GM18505 (cell line): ENCODE results near the gene PDZRN3.

ENCODE experiments used
- ATAC-seq: cut with Tn5 transposase; IDR thresholded peaks from one replicate; pipeline ENCODE4 v1.9.1; 2021; ENCODE audit not compliant: unreplicated experiment
- POLR2A ChIP-seq: IDR thresholded peaks from 4 replicates; pipeline ENCODE4 v1.6.1; 2011; ENCODE audit warnings: borderline replicate concordance; ENCODE audit not compliant: insufficient read depth, insufficient read length; ENCODE audit errors: extremely low read depth

Gene PDZRN3

DNA sequence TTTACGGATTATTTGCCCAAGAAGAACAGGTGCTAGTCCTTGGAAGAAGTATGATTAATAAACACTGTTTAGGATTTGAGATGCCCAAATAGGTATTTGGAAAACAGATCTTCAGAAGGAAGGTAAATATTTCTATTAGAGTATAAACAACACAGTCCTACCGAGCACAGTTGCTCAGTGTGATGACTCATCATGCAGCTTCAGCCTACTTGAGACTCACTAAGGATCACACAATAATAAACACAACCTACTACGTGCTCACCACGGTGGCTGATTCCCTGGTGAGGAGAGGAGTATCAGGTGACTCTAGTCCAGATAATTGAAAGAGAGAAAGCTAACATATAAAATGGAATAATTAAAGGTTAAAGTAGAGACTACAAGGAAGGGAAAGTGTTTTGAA is 72.0 kb downstream of the PDZRN3 start:
- no peak for TF ChIP-seq POLR2A
- ATAC-seq, result no peak

- ATAC-seq, result no peak
- no peak for TF ChIP-seq POLR2A
These were observed 74.7 kb downstream of the PDZRN3 start for GRCh38 chr3:73550032-73550431.

GRCh38 chr3:73549051-73549600 is 75.6 kb downstream of the PDZRN3 start:
- no peak for TF ChIP-seq POLR2A
- no peak for ATAC-seq

DNA sequence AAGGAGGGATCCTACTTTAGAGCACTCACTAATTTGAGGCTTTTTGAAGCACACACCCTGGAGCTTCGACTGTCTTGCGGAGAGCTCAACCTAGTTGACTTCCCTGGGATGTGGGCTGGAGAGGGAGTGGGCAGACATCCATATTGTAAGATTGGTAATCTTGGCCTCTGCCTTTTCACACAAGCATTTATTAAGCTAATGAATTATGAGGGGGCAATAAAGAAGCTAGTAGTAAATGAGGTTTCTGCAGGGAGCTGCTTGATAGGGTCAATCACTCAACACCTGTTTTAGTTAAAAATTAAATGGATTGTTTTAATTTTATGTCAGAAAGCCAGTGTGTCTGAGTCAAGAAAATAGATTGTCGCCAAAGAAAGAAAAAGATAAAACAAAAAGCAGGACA is 76.3 kb downstream of the PDZRN3 start:
- ATAC-seq, result no peak
- no peak for TF ChIP-seq POLR2A

GRCh38 chr3:73547427-73548248 is 77.1 kb downstream of the PDZRN3 start:
- no peak for ATAC-seq

DNA sequence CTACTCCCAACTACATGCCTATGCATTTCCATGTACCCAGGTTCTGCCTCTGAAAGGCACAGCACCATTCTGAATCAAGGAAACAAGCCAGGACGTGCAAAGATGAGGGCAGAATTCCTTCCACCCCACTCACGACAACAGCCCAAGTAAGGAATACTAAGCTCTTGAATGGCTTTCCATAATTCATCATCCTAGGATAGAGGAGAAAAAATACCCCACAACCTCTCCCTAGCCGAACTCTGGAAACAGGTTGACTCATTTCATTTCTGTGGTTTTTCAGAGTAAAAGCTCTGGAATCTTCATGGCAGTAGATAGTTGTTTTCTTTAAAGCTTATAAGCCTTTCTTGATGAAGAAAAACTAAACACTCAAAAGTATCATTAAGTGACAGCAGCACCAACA is 77.8 kb downstream of the PDZRN3 start:
- no peak for ATAC-seq
- no peak for TF ChIP-seq POLR2A

More at GRCh38 chr3:73547427-73548248, 77.1 kb downstream of the PDZRN3 start:
- no peak for TF ChIP-seq POLR2A

- no peak for ATAC-seq
- no peak for TF ChIP-seq POLR2A
These were observed 81.3 kb downstream of the PDZRN3 start for GRCh38 chr3:73543412-73543811.

GRCh38 chr3:73542136-73542535 is 82.6 kb downstream of the PDZRN3 start:
- TF ChIP-seq POLR2A, result no peak
- no peak for ATAC-seq

DNA sequence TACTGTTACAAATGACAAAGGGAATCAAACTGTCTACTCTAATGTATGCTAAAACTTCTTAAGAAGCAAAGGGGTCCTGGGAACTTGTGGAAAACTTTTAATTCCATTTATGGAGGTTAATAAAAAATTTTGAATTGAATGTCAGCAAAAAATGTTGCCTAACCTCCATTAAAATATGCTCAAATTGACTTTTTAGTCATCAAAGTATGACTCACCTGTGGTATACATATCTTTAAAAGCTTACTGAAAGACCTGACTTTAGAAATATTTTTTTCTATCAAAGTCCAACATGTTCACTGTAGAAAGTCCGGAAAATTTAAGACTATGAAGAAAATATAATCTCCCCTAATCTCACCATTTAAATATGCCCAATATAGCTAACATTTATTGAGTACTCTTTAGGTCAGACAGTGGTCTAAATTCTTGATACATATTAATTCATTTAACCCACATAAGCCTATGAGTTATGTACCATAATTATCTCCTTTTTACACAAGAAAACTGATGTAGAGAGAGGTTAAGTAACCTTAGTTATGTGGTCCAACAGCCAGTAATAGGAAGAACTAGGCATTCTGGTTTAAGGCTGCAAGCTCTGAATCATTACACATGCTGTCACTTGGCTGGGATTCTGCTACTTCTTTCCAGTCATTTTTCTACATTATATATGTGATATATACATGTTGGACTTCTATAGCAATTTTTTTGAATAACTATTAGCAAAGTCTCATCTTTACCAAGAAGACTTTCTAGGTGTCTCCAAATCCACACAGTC is 83.6 kb downstream of the PDZRN3 start:
- no peak for TF ChIP-seq POLR2A
- no peak for ATAC-seq

- ATAC-seq, result no peak
- no peak for TF ChIP-seq POLR2A
These were observed 86.3 kb downstream of the PDZRN3 start for GRCh38 chr3:73538486-73538885.

GRCh38 chr3:73536952-73537351 is 87.8 kb downstream of the PDZRN3 start:
- ATAC-seq, result no peak

GRCh38 chr3:73536336-73536895 is 88.3 kb downstream of the PDZRN3 start:
- no peak for TF ChIP-seq POLR2A
- ATAC-seq, result no peak

More at GRCh38 chr3:73536952-73537351, 87.8 kb downstream of the PDZRN3 start:
- no peak for TF ChIP-seq POLR2A

- TF ChIP-seq POLR2A, result no peak
- no peak for ATAC-seq
These were observed 88.8 kb downstream of the PDZRN3 start for GRCh38 chr3:73535931-73536330.
